Esophagus muscularis mucosa (tissue), 4 donors: Measurements from ENCODE around the gene ZC3H12A.
"Not testable (repeated sequence)": the region's sequence is repeated elsewhere in the genome, so short reads cannot be mapped to it uniquely, and the experiment has no call there.

Experiments used
- CTCF ChIP-seq, 3 experiments: fragments of 200-600 bp in 2 of 3; fragments of 450-650 bp in 1 of 3; sonication (generic) in 2 of 3; IDR thresholded peaks; one replicate each; pipeline ENCODE4 v1.5.1; 2017 to 2019; ENCODE audit warnings: antibody characterized with exemption in 3 of 3, mild to moderate bottlenecking in 2 of 3, moderate library complexity in 1 of 3
- EP300 ChIP-seq: sonication (generic); formaldehyde crosslinking; IDR thresholded peaks from one replicate; pipeline ENCODE4 v1.6.1; 2017; ENCODE audit warnings: antibody characterized with exemption
- POLR2A ChIP-seq: fragments of 450-650 bp; IDR thresholded peaks from one replicate; pipeline ENCODE4 v1.6.1; 2017; ENCODE audit warnings: antibody characterized with exemption, moderate library complexity, mild to moderate bottlenecking, low read depth
- POLR2AphosphoS5 ChIP-seq, 2 donors: sonication (generic); formaldehyde crosslinking; IDR thresholded peaks; one replicate each; pipeline ENCODE4 v1.6.1; 2017; ENCODE audit warnings: antibody characterized with exemption in 2 of 2

- not testable (repeated sequence) for TF ChIP-seq POLR2A; CTCF (IDR thresholded peaks at IDR 0.05); EP300; POLR2AphosphoS5 (IDR thresholded peaks at IDR 0.05)
Observed at GRCh38 chr1:37529888-37530287, 55.5 kb downstream of the ZC3H12A start.
